ENCODE measurements around the gene SUN1. TPM values are rescaled to one million over a fixed set of nuclear protein-coding genes. Genes with fewer than 3 reads are reported as not detected.

The SUN1 gene
- 717 and 806 TPM in 2 replicates for total RNA-seq (2013; cell fraction: nucleolus; rRNA removed)
- total RNA-seq (2014; rRNA removed) = 65.2 and 70.7 TPM in 2 replicates
- total RNA-seq (2014; rRNA removed; fragmentation: Illumina TruSeq; extraction: Trizol) = 33.0 and 33.5 TPM in 2 replicates
- total RNA-seq (2021) = 69.3 and 75.8 TPM in 2 replicates
- polyA plus RNA-seq (2011; ENCODE audit: low read depth) = 38.0 TPM
- polyA plus RNA-seq (2011; rRNA removed) = 71.4 and 107 TPM in 2 replicates
- 116 and 211 TPM in 2 replicates for polyA plus RNA-seq (2011; cell fraction: cytosol; rRNA removed)
- polyA plus RNA-seq (2011; cell fraction: nucleus; rRNA removed) = 517 and 533 TPM in 2 replicates
- polyA plus RNA-seq (2012) = 77.9 and 87.3 TPM in 2 replicates
- 35.2 and 43.4 TPM in 2 replicates for polyA plus RNA-seq (2014; fragmentation: Illumina TruSeq; extraction: Trizol)
- polyA plus RNA-seq (2014; fragmentation: Nextera tagmentation; extraction: Ambion mirVana) = 10 to 100 TPM; 27.8 to 28.1 TPM
- polyA plus RNA-seq (2014; rRNA removed) = 89.9 and 106 TPM in 2 replicates
- polyA plus RNA-seq (2016; fragmentation: Nextera tagmentation; extraction: Ambion mirVana) = 10 to 100 TPM; 64.7 to 66.8 TPM
- polyA minus RNA-seq (2011; rRNA and poly(A)+ RNA removed) = 73.1 and 122 TPM in 2 replicates
- polyA minus RNA-seq (2011; cell fraction: cytosol; rRNA and poly(A)+ RNA removed) = 18.4 and 29.0 TPM in 2 replicates
- polyA minus RNA-seq (2011; cell fraction: nucleus; rRNA and poly(A)+ RNA removed) = 180 and 264 TPM in 2 replicates
- percentile 84 among the genes with signal in this experiment for Bru-seq, nascent RNA
- BruChase-seq, experiment 1, labeled RNA remaining after a 6-hour chase = percentile 94 among the genes with signal in this experiment
- BruChase-seq, experiment 2, labeled RNA remaining after a 2-hour chase = percentile 91 among the genes with signal in this experiment
- long read RNA-seq, experiment 1, partial matches to known transcripts = 3 of 3 reads
- long read RNA-seq, experiment 1, other reads (novel, unspliced or antisense) = 0 of 3 reads
- long read RNA-seq, experiment 2, full-length matches to known transcripts = 5 of 40 reads
- long read RNA-seq, experiment 2, partial matches to known transcripts = 19 of 40 reads
- long read RNA-seq, experiment 2, other reads (novel, unspliced or antisense) = 16 of 40 reads

GRCh38 chr7:832167-832967 lies at the start of gene SUN1:
Gene SUN1, plus strand, starts transcription at chr7:832476. Its CDS starts 49 bp downstream, at chr7:832525.
- Histone ChIP-seq H3K27me3 (replicated peaks in 1 of 2; ENCODE audit: control insufficient read depth in 2 of 2, insufficient read depth in 2 of 2, low read length in 1 of 2) (no peaks in the 10 kb centered on the region), H2AFZ (ENCODE audit: control insufficient read depth, low read depth, low read length) (no peak within 1 kb of the TSS), H3K9ac (ENCODE audit: control insufficient read depth, insufficient read depth, low read length) (peak within 1 kb of the TSS; percentile 48), H3K4me1 (ENCODE audit: control insufficient read depth, insufficient read depth, low read length) (peaks cover 27% of the 10 kb centered on the region), H3K27ac (ENCODE audit: control insufficient read depth, insufficient read depth) (peak within 1 kb of the TSS; percentile 77), H3K79me2 (ENCODE audit: control insufficient read depth, insufficient read depth, low read length) (peaks cover 53% of the 10 kb centered on the region), H3K9me3 (replicated peaks; ENCODE audit: control insufficient read depth, insufficient read depth, low read length) (no peaks in the 10 kb centered on the region), H3K4me2 (ENCODE audit: control insufficient read depth, insufficient read depth) (peak within 1 kb of the TSS; percentile 92), H4K20me1 (ENCODE audit: control insufficient read depth, insufficient read depth) (no peaks in the 10 kb centered on the region; the same call in 1 of the 2 replicates), H3K36me3 (ENCODE audit: control insufficient read depth in 2 of 2, insufficient read depth in 2 of 2, low read length in 1 of 2) (peaks cover 5 to 12% of the 10 kb centered on the region in 2 experiments; a peak in 3 of 4 replicates), H3K4me3 (peak within 1 kb of the TSS; percentile 31)
- TF ChIP-seq LARP7 (IDR thresholded peaks at IDR 0.05) = no peak
- TF ChIP-seq ZNF207 (IDR thresholded peaks at IDR 0.05; ENCODE audit: borderline replicate concordance) = no peak
- peak; percentile 85 for TF ChIP-seq MLLT1 (IDR thresholded peaks at IDR 0.05)
- no peak for TF ChIP-seq PAX8 (IDR thresholded peaks at IDR 0.05)
- TF ChIP-seq SMAD1 (IDR thresholded peaks at IDR 0.05; ENCODE audit: low read depth, partially characterized antibody) = no peak
- TF ChIP-seq TAF1 (IDR thresholded peaks at IDR 0.05; ENCODE audit: borderline replicate concordance, low read depth, low read length) = no peak
- no peak for TF ChIP-seq HDGF (IDR thresholded peaks at IDR 0.05)
- TF ChIP-seq HDAC6 (IDR thresholded peaks at IDR 0.05; ENCODE audit: unreplicated experiment) = no peak
- TF ChIP-seq TCF3 (IDR thresholded peaks at IDR 0.05; ENCODE audit: borderline replicate concordance, insufficient read depth, low read depth, low read length) = no peak
- TF ChIP-seq ATF3 (IDR thresholded peaks at IDR 0.05; ENCODE audit: borderline replicate concordance, extremely low read depth, low read depth, low read length) = no peak
- no peak for TF ChIP-seq NFYA (IDR thresholded peaks at IDR 0.05; ENCODE audit: borderline replicate concordance, low read depth, low read length)
- TF ChIP-seq NFYB (IDR thresholded peaks at IDR 0.05; ENCODE audit: insufficient read depth, low read depth, low read length) = no peak
- TF ChIP-seq EED (IDR thresholded peaks at IDR 0.05; ENCODE audit: low read depth) = peak; percentile 22; the same call in 1 of the 2 replicates
- peak; percentile 25; the same call in 1 of the 2 replicates for TF ChIP-seq BMI1 (IDR thresholded peaks at IDR 0.05; ENCODE audit: borderline replicate concordance)
- TF ChIP-seq IKZF1 (conservative IDR thresholded peaks at IDR 0.05) = no peak
- no peak; the same call in 1 of the 2 replicates for TF ChIP-seq CBFB (IDR thresholded peaks at IDR 0.05; ENCODE audit: low read depth)
- 0 out of 2 replicates have a peak, but pooled peaks have one; percentile 16 for TF ChIP-seq CHD4 (IDR thresholded peaks at IDR 0.05)
- ATAC-seq = peak; percentile 79
- BruUV-seq (replicated peaks) = no TSS peak
- peak; percentile 26 for DNase-seq (ENCODE audit: low read depth, low spot score)
- ChIA-PET POLR2A (interaction anchor here (0.5 to 6.4 kb wide), 4 partner anchors 14 to 24 kb away, joined by 3 to 34 read pairs (median 10); no protein-coding TSS in a partner anchor), SMC1A (ENCODE audit: uncharacterized antibody, unreplicated experiment) (interaction anchor here (0.9 to 2.5 kb wide), 8 partner anchors 15 to 98 kb away, joined by 3 to 11 read pairs (median 4); partner anchors contain the start of gene GET4), RAD21 (ENCODE audit: unreplicated experiment) (interaction anchor here (0.8 to 1.7 kb wide), 4 partner anchors 11 to 41 kb away, joined by 3 to 14 read pairs (median 6); no protein-coding TSS in a partner anchor), CTCF (interaction anchor here (0.7 to 1.5 kb wide), 8 partner anchors 10 to 44 kb away, joined by 3 to 8 read pairs (median 3); no protein-coding TSS in a partner anchor)
- WGBS (ENCODE audit: insufficient coverage, insufficient replicate concordance, low lambda C conversion rate, missing lambda C conversion rate) = 46% methylated on average over 24 of the region's 24 CpGs
- intact Hi-C loops (cut with micrococcal nuclease; ENCODE audit: unreplicated experiment) (no loop called here), in situ Hi-C loops (cut with MboI) (no loop called here)
- peak; percentile 13 for FAIRE-seq
